PFSK-1 (cell line): ENCODE data around the gene CTH.

Source experiments
- FOXP2 ChIP-seq: optimal IDR thresholded peaks from 2 replicates; pipeline ENCODE3; 2011; ENCODE audit warnings: borderline replicate concordance, control low read depth, inconsistent platforms; ENCODE audit not compliant: insufficient read depth; ENCODE audit errors: extremely low read length, extremely low read depth
- POLR2AphosphoS5 ChIP-seq: IDR thresholded peaks from 2 replicates; pipeline ENCODE4 v1.6.1; 2012; ENCODE audit warnings: low read depth, mild to moderate bottlenecking, control low read depth, low read length, moderate library complexity
- REST ChIP-seq, 2 experiments: IDR thresholded peaks; 2 replicates each; pipeline versions ENCODE4 v1.6.1 to v1.8.0; 2011 to 2012; ENCODE audit warnings: low read depth in 2 of 2, low read length in 2 of 2, control low read depth in 1 of 2, inconsistent platforms in 1 of 2, mild to moderate bottlenecking in 1 of 2, moderate library complexity in 1 of 2; ENCODE audit not compliant: insufficient read depth in 1 of 2
- SIN3A ChIP-seq: IDR thresholded peaks from 2 replicates; pipeline ENCODE4 v1.6.1; 2012; ENCODE audit warnings: mild to moderate bottlenecking, low read length, moderate library complexity, borderline replicate concordance; ENCODE audit not compliant: insufficient read depth
- TAF1 ChIP-seq: IDR thresholded peaks from 2 replicates; pipeline ENCODE4 v1.6.1; 2012; ENCODE audit warnings: low read length, control low read depth, borderline replicate concordance; ENCODE audit not compliant: insufficient read depth

The CTH gene

GRCh38 chr1:70386121-70386520, 24.9 kb upstream of the CTH start:
- TF ChIP-seq TAF1 (no peak), POLR2AphosphoS5 (no peak), SIN3A (no peak), REST (IDR thresholded peaks at IDR 0.05; ENCODE audit: insufficient read depth in 1 of 2, low read depth in 2 of 2, low read length in 2 of 2) (no peak), FOXP2 (no peak)

- TF ChIP-seq POLR2AphosphoS5 (no peak), FOXP2 (no peak), SIN3A (no peak), TAF1 (no peak), REST (IDR thresholded peaks at IDR 0.05; ENCODE audit: insufficient read depth in 1 of 2, low read depth in 2 of 2, low read length in 2 of 2) (no peak)
These were observed 23.6 kb upstream of the CTH start for GRCh38 chr1:70387507-70387906.

GRCh38 chr1:70392626-70393025, 18.4 kb upstream of the CTH start:
- TF ChIP-seq REST (IDR thresholded peaks at IDR 0.05; ENCODE audit: insufficient read depth in 1 of 2, low read depth in 2 of 2, low read length in 2 of 2) (no peak), POLR2AphosphoS5 (no peak), FOXP2 (no peak), SIN3A (no peak), TAF1 (no peak)

GRCh38 chr1:70396607-70397006, 14.5 kb upstream of the CTH start:
- no peak for TF ChIP-seq POLR2AphosphoS5
- TF ChIP-seq FOXP2, result no peak
- TF ChIP-seq REST (IDR thresholded peaks at IDR 0.05; ENCODE audit: insufficient read depth in 1 of 2, low read depth in 2 of 2, low read length in 2 of 2), result no peak
- TF ChIP-seq SIN3A, result no peak
- TF ChIP-seq TAF1, result no peak

- no peak for TF ChIP-seq REST (IDR thresholded peaks at IDR 0.05; ENCODE audit: insufficient read depth in 1 of 2, low read depth in 2 of 2, low read length in 2 of 2)
- no peak for TF ChIP-seq POLR2AphosphoS5
- TF ChIP-seq TAF1, result no peak
- TF ChIP-seq FOXP2, result no peak
- no peak for TF ChIP-seq SIN3A
These were observed 14.1 kb upstream of the CTH start for GRCh38 chr1:70397013-70397412.
